Tracheal epithelial cell (primary cell): Measurements from ENCODE around the gene SOX1. TPM values are rescaled to one million over a fixed set of nuclear protein-coding genes. Genes with fewer than 3 reads are reported as not detected.

ENCODE experiments used
- total RNA-seq: library from RNA; depleted of rRNA; stranded (reverse); fragments of >200 nt; gene quantifications from 2 replicates; pipeline ENCODE4 v1.2.1, GENCODE V29; 2014

The SOX1 gene
- total RNA-seq = not detected in 2 replicates

GRCh38 chr13:112067116-112067741 is at the start of gene SOX1:
Gene SOX1, plus strand, starts transcription at chr13:112067149. Its CDS starts 510 bp downstream, at chr13:112067659.

